DMS153 (cell line): ENCODE data around the gene AMOTL2.

Experiments
- DNase-seq: peaks from one replicate; lab custom pipeline; 2025; lab: John Stamatoyannopoulos, UW

AMOTL2 gene

DNA sequence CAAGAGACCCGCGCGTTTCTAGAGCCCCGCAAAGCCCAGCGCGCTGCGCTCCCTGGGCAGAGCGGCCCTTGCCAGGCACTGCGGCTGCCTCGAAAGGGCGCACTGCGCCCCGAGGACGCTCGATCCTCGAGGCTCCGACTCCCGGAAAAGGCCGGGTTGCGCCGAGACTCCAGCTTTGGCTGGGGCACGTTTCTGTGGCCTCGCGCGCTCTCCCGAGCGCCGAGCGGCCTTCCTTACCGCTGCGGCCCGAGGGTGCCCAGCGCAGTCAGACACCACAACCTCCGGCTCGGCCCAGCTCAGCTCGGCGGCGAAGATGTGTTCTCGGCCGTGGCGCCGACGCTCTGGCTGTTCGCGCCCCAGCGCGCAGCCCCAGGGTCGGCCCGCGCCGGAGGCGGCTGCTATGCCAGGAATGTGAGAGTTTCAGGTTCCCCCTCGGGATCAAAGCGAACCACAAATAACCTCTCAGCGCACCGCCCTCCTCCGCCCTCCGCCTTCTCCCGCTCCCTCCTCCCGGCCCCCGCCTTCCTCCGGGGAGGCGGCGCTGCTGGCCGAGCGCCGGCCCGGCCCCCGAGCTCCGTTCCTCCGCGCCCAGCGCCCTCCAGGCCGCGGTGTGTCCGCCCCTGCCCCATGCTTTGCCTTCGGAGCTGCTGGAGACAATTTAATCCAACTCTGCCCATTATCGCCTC lies at the start of gene AMOTL2:
Gene AMOTL2, minus strand, starts transcription at position 343 of the 686 bp plus-strand sequence. CDS start 3,014 bp downstream, outside the sequence.
- DNase-seq = peak; percentile 48

DNA sequence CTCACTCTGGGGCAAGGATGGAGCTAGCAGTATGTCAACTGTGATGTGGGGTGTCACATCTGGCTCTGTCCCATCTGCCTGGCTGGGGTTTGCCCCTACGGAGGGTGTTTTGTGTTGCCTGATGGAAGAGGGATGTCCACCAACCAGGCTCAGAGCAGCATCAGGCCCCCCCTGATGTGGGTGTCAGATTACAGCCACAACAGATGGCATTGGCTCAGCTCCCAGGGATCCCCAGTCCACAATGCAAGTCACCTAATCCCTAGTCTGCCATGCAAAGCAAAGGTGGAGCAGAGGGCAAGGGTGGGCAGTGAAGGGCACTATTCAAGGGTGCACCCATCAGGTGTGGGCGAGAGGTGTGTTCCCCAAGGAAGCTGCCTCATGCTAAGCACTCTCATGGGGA lies 48.9 kb upstream of the AMOTL2 start:
- DNase-seq = peak; percentile 56

DNA sequence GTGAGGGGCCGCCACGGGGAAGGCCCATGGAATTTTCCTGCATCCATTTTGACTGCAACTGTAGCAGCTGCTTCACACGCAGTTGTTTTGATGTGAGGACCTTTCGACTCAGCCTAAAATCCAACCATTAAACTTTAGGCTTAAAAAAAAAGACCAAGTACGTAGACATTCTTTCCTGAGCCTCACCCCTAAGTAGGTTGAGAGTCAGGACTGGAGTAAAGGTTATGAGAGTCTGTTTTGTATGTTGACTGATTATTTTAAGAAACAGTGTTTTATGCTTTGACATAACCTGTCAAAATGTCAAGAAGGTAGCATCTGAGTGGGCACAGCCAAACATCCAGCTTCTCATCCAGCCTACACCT lies 45.7 kb upstream of the AMOTL2 start:
- no peak for DNase-seq

DNA sequence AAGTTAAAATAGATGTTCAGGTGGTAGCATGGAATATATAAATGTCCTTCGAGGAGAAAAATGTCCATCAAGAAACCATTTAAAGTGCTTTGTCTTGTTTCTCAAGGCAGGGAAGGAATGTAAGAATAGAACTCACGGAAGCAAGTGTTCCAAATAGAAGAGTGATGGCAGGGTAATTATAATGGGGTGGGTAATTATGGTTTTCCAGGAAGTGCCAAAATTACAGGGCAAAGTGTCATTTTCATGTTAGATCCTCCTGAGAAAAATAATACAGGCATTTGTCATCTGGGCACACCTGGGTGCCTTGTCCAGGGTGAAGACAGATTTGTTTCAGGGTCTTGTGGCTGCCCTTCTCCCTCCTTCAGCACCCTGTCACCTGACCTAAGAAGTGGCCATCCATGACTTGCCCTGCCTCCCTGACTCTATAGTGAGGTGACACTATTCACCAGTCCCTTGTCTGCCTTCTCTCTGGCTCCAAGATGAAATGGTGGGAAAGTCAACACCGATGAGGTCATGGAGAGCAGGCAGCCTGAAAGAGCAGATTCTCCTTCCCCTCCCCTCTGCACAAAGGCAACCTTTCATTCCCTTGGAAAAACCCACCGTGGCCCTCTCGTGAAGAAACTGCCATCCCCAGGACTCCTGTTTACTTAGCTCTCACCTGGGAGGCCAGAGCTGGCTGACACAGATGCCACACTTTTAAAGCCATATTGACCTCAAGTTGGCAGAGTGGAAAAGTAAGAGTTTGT lies 45.1 kb upstream of the AMOTL2 start:
- DNase-seq = peak; percentile 52

DNA sequence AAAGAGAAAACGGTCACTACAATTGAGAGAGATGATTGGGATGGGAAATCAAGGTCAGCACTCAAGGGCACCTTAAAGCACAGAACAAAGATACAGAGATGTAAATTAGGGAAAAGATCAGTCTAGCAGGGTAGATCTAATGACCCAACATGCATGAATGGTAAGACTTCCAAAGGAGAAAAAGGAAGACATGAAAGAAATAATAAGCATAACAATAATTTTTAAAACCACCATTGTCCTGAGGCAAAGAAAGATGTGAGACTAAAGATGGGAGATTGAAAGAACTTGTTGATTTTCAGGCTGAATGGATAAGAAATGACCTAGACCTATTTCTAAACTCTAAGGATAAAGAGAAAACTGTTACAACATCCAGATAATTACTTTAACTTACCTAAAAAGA lies 34.8 kb upstream of the AMOTL2 start:
- no peak for DNase-seq

DNA sequence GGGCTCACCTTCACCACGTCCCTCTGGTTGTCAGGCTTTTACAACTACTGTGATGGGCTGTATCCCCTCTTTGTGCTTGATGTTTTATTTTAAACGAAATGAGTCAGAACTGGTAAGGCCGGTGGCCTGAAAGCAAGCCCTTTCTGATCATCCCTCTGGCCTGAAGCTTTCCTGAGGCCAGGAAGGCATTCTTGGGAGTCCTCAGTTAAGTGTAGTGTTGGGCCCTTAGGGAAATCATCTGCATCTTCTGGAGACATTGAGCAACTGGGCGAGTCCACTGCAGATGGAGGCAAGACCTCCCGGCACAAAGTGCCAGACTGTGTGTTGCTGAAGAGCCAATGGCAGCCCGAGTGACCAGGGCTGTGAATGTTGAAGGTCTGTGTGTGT lies 33.0 kb upstream of the AMOTL2 start:
- no peak for DNase-seq

DNA sequence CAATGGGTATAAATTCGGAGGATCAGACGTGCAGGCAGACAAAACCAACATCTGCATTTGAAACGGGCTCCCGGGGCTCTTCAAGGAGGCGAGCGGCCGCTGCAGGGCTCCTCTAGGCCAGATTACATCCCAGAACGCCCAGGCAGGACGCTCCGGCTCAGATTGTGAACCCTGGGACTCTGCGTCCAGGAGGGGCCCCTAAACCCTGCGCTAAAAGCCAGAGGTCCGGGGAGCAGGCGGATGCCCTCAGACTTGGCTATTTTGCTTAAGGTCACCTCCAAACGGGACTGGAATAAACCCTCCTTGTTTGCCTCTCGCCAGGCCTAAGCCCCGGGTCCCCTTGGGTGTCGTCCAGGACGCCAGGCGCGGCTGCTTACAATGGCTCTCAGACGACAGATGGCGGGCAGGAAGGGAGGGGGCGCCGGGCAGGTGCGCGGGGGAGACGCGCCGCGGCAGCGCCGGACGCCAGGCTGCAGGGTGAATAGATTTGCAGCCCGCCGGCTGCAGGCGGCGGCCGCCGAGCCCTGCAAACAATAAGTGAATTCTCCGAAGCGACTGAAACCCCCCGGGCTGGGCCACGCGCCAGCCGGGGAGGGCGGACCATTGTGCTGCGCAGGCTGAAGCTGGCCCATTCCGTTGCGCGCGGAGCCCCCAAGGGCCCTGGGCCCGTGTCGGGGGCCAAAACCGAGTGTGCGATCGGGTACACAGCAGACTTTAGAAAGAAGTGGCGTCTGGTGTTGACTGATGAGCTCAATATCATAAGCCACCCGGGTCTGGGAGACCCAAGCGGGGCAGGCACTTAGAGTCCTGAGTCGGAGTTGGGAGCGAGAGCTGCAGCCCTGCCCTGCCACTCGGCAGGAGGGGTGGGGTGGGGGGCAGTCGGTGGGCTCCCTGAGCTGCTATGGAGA lies 32.3 kb upstream of the AMOTL2 start:
- DNase-seq = peak; percentile 79

DNA sequence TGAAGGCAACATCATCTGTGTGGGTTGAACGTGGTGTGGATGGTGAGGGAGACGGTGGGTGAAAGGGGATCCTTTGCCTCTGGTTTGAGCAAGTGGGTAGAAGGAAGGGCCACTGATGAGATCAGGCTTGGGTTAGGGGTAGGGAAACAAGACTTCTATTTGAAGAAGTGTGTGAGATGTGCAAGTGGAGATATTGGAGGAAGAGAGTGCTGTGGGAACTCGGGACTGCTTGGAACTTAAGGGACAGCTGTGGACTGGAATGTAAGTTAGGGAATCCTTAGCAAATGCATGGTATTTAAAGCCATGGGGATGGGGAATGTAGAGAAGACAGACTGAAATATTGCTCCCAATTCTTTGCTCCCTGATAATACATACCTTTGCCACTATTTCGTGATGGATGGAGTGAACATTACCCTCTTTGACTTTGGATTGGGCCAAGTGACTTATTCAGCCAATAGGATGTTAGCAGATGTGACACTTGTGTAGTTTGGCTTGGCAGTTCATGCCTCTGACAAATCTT lies 30.2 kb upstream of the AMOTL2 start:
- no peak for DNase-seq

DNA sequence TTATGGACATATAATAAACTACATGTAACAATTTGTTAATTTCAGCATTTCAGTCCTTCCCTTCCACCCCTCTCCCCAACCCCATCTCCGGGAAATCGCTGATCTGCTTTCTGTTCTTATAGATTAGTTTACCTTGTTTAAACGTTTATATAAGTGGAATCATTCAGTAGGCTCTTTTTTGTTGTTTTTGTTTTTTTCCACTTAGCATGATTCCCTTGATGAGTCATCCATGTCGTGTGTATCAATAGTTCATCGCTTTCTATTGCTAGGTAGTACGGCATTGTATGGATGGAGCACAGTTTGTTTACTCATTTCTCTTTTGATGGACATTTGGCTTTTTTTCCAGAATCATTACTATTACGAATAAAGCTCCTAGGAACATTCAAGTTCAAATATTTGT lies 23.5 kb upstream of the AMOTL2 start:
- DNase-seq = no peak

DNA sequence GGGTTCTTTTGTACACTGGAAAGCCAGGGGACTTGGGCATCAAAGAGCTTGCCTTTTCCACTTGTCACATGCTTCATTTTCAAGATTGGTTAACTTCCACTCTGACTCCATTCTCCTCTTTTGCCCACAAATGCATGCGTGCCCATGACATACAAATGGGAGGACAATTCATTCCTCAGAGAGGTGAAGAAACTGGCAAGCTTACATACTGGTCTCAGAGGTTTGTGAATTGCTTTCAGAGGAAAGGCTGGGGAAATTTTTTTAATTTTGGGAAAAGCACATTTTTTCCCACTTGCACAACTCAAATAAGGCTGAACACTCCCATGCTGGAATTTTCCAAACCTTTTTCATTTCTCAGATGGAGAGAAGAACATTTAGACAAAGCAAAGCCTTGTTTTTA lies 20.9 kb upstream of the AMOTL2 start:
- DNase-seq = no peak

DNA sequence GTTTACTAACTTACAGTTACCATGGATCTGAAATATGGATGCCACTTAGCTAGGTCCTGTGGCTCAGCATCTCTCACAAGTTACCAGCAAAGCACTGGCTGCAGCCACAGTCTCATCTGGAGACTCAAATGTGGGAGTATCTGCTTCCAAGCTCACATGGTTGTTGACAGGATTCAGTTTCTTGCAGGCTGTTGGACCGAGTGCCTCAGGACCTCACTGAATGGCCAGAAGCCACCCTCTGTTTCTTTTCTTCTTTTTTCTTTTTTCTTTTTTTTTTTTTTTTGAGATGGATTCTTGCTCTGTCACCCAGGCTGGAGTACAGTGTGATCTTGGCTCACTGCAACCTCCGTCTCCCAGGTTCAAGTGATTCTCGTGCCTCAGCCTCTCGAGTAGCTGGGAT lies 20.1 kb upstream of the AMOTL2 start:
- DNase-seq = no peak

DNA sequence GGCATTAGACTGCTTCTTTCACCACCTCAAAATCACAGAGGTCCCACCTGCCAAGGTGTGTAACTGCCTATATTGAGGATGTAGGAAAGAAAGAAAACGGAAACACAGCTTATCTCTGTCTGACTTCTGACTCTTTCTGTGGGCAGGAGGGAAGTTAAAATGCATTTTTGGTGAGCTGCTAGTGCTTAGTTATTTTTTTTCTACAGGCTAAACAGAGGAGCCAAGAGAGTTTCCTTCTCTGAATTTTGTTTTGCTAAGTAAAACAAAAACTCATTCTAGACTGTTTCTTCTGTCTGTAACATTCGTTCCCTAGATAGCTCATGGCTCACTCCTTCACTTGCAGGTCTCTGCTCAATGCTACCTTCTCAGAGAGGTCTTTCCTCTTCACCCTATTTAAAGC lies 18.8 kb upstream of the AMOTL2 start:
- DNase-seq = no peak

DNA sequence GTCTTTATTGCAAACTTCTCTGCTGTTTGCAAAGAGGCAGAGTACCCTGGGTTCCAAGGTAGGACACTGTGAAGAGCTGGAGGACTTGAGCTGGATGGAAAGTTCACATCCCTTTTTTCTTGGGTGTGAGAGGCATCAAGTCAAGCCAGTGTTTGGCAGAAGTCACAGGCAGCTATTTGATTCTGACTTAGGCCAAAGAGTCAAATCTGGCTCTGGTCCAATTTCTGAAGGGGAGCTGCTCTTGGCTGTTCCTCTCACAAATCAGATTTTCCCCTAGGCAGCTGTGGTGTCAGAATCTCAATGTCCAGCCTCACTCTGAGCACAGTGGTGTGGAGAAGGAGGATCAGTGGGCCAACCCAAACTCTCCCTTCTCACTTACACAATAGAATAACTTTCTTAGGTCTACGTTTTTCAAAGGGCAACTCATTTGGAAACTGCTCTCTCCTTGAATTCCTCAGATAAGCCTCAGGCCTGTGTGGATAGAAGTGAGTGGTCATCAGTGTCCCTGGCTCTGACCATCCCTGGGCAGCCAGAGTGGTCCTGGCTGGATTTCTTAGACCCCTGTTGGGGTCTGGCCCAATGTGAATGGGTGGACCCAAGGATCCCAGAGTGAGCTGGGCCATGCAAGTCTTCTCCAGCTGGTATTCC lies 18.2 kb upstream of the AMOTL2 start:
- no peak for DNase-seq

DNA sequence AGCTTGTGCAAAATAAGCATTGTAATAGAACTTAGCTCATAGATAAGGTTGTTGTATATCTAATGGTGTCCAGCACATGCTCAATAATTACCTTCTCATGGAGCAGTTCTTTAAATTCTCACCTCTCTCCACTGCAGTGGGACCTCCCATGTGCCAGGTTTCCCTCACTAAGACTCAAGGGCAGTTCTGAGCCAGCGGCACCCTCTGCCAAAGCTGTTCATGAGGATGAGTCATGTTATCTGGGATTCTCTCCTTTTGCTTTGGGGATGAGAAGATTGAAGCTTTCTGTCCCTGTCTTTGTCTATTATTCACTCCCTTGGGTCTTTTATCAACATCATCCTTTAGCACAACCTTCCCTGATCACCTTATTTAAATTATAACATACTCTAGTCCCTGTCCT lies 15.6 kb upstream of the AMOTL2 start:
- no peak for DNase-seq

DNA sequence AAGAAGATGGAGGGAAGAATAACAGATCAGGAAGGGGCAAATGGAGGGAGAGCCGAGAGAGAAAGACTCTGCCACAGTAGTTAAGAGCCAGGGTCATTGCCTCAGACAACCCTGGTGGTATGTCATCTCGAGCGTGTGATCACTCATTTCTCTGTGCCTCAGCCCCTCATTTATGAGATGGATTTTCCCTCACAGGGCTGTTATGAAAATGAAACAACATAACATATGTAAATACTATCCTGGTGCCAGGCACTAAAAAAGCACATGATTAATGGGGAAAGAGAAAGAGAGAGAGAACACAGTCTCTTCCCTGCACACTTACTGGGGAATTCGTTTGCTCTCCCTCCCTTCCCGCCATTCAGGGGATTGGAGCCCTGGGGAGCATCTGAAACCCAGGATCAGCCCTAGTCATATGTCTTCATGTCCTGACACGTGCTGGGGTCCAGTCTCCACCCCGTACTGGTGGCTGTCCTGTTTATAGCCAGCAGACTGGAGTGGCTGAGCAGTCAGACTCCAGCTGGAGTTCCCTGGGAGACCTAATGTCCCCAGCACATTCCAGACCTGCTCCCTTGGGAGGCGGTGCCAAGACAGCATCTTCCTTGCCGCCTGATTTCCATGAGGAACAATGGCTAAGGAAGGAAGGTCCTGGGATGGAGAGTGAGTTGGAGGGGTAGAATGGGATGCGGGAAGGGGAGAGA lies 14.7 kb upstream of the AMOTL2 start:
- no peak for DNase-seq

DNA sequence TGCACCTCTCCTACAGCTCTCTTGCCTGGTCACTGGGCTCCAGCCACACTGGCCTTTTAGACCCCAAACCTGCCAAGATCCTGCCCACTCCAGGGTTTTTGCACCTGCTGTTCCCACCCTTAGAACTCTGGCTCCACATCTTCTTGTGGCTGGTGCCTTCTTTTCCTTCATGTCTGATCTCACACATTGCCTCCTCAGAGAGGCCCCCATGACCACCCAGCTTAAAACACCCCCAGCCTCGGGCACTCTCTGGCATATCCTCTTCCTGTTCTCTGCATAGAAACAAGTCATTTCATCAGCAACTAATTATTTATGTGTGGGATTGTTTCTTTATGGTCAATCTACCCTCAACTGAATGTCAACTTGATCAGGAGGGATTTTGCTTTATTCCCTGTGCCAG lies 14.0 kb upstream of the AMOTL2 start:
- no peak for DNase-seq

DNA sequence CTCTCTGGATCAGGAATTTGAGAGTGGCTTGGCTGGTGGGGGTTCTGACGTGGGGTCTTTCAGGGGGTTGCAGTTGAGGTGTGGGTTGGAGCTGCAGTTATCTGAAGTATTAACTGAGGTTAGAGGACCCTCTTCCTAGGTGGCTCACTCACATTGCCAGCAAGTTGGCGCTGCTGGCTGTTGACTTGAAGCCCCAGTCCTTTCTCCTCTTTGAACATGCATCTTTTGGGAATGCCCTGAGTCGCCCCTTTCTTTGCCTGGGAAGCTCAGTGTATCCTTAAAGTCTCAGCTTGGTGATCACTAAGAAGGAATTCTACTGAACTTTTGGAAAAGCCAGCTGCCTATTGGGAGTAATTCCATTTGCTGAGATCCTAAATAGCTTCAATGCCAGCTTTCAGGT lies 13.0 kb upstream of the AMOTL2 start:
- DNase-seq = no peak

DNA sequence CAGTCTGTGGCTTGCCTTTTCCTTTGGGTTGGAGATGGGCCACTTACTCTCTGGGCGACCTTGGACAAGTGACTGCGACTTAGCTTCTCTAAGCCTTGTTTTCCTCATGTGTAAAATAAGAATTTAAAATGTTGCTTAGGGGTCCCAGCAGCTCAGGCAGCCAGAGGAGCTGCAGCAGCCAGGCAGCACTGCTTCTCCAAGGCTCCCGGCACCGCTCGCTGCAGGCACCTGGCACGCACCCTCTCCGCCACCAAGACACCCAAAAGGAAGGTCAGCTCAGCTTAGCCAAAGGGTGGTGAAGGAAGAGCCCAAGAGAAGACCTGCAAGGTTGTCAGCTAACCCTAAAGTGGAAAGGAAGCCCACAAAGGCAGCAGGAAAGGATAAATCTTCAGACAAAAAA lies 10.7 kb upstream of the AMOTL2 start:
- no peak for DNase-seq

DNA sequence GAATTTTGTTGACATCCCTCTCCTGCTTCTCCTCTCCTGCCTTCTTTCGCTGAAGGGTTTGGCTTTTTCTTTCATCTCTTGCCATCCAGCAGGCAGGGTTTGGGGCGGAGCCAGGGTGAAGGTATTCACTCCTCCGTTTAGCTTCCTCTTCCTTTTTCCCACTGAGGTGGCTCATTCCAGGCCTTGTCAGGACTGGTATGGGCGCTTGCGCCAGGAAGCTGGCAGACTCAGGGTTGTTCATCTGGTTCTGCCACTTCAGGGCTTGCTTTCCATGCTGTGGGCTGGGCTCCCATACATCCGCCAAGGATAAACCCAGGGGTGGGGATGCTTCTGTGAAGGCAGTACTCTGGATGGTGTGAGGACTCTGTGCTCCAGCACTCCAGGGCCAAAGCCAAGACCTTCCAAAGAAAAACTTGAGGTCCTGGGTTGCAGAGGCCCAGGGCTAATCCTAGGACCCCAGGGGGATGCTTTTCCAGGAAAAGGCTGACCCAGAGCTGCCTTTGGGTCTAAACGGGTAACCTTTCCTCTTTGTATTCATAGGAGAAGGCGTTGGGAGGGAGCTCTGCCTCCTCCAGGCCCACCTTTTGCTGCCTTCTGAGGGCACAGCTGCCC lies 7.7 kb upstream of the AMOTL2 start:
- peak; percentile 93 for DNase-seq

DNA sequence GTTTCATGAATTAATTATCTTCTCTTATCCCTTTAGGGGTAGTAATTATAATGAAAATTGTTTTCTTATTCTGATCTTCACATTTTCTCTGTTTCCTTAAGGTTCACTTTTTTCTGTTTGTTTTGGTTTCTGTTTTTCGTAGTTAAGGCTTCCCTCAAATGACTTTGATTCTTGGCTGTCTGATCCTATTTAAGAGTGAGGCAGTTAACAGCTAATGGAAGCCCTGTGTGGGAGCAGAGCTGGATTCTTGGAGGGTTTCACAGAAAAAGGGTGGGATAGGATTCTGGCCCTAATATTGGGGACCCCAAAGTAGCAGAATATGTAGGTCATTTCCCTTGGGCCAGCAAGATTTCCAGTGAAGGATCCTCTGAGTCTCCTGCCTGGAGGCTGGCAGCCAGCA lies 6.8 kb upstream of the AMOTL2 start:
- no peak for DNase-seq

DNA sequence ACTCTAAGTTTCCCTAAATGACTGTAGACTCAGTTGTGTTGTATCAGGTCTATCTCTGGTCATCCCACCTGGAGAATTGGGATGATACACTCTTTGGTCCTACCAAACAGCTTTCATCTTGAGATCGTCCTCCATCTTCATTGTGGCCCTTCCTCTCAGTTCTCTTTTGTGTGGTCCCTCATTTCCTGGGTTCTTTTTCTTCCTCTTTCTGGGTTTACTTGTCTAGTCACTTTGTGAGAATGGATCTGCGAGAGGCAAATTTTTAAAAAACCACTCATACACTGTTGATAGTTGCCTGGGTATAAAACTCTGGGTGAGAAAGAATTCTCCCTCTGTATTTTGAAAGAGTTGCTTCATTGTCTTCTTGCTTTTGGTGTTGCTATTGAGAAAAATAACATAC lies 6.0 kb upstream of the AMOTL2 start:
- no peak for DNase-seq
